Muscle of leg (tissue), 11 donors: ENCODE measurements around the gene EYA4. TPM values are rescaled to one million over a fixed set of nuclear protein-coding genes. Genes with fewer than 3 reads are reported as not detected.
A peak's percentile ranks its signal among the peaks of the same experiment; 100 is the strongest.

ENCODE experiments used
- DNase-seq: peaks from one replicate; pipeline ENCODE4 v3.0.0; 2013
- H3K27ac ChIP-seq: one replicate; pipeline ENCODE4 v1.5.1; 2013; ENCODE audit warnings: mild to moderate bottlenecking, low read length, control low read depth
- H3K27me3 ChIP-seq: one replicate; pipeline ENCODE4 v1.6.1; 2013; ENCODE audit warnings: low read length; ENCODE audit not compliant: control insufficient read depth, insufficient read depth
- H3K36me3 ChIP-seq: one replicate; pipeline ENCODE4 v1.6.1; 2013; ENCODE audit warnings: low read length; ENCODE audit not compliant: control insufficient read depth, insufficient read depth
- H3K4me1 ChIP-seq: one replicate; pipeline ENCODE4 v1.6.1; 2013; ENCODE audit warnings: low read length; ENCODE audit not compliant: control insufficient read depth, insufficient read depth
- H3K4me3 ChIP-seq: one replicate; pipeline ENCODE4 v1.5.1; 2013; ENCODE audit warnings: low read length, control low read depth
- H3K9me3 ChIP-seq: replicated peaks from 2 replicates; pipeline ENCODE4 v1.6.1; 2013; ENCODE audit warnings: low read depth, low read length; ENCODE audit not compliant: control insufficient read depth
- WGBS: methylation state at CpG from one replicate; pipeline ENCODE4 v1.1.5; 2013; ENCODE audit warnings: missing lambda C conversion rate; ENCODE audit not compliant: insufficient coverage; 5-methylcytosine and 5-hydroxymethylcytosine counted together
- polyA plus RNA-seq, 8 donors: library from polyadenylated mRNA; unstranded; fragments of 120-200 nt; gene quantifications; one replicate each; pipeline versions ENCODE4 v1.2.1 to v1.2.3, GENCODE V29; 2013; ENCODE audit warnings: inconsistent platforms in 1 of 8, low replicate concordance in 1 of 8; ENCODE audit not compliant: insufficient read length in 8 of 8, insufficient read depth in 1 of 8
- total RNA-seq: library from RNA; stranded (reverse); fragments of 120-200 nt; gene quantifications from one replicate; pipeline ENCODE4 v1.2.4, GENCODE V29; 2013

Gene EYA4
- total and polyA plus RNA-seq, 9 donors, result 16.3 to 28.8 (median 20.9) TPM

- H3K4me3 ChIP-seq, result no peak overlapping the region
- no peak for DNase-seq
- no peak overlapping the region for H3K27ac ChIP-seq
- H3K36me3 ChIP-seq, result no peaks in the 10 kb centered on the region
- H3K27me3 ChIP-seq, result no peaks in the 10 kb centered on the region
- no peaks in the 10 kb centered on the region for H3K4me1 ChIP-seq
- no peaks in the 10 kb centered on the region for H3K9me3 ChIP-seq
Observed at GRCh38 chr6:133447924-133448323, 206.8 kb downstream of the EYA4 start.

DNA sequence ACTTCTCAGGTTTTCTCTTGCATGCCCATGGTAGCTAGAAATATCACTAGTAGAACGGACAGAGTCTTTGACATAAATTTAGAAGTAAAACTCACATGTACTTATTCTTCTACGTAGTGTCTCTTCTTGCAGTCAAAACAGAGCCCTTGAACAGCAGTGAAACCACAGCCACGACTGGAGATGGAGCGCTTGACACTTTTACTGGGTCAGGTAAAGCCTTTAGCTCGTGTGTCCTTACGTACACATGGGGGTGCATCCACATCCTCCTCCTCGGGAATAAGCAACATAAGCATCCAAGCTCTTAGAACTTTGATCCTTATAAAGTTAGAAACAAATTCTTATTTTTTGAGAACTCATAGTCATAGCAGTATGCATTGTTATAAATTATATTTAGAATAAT, 215.3 kb downstream of the EYA4 start:
- WGBS, result 44% methylated on average over 3 of the region's 7 CpGs
- DNase-seq, result no peak
- Histone ChIP-seq H3K27me3 (no peaks in the 10 kb centered on the region), H3K36me3 (no peaks in the 10 kb centered on the region), H3K9me3 (no peaks in the 10 kb centered on the region), H3K27ac (no peak overlapping the region), H3K4me3 (no peak overlapping the region), H3K4me1 (no peaks in the 10 kb centered on the region)

DNA sequence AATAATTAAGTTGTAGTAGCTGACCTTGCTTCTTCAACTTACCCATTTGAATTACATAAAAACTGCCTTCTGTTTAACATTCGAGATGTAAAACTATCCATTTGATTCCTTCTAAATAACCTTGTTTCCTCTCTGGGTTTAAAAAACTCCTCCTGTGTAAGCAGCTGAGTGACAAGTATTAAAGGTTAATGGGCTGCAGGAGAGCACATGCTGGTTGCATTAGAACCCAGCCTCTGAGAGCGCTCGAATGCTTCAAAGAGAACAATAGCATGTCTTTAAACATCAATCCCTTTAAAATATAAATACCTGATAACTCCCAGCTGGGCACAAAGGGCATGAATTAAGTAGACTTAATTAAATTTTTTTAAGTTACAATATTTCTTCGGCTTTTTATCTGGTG, 215.8 kb downstream of the EYA4 start:
- WGBS, result no CpG with 5 or more reads among the region's 4 CpGs
- H3K4me1 ChIP-seq, result no peaks in the 10 kb centered on the region
- H3K27me3 ChIP-seq, result no peaks in the 10 kb centered on the region
- DNase-seq, result no peak
- H3K36me3 ChIP-seq, result no peaks in the 10 kb centered on the region
- no peak overlapping the region for H3K4me3 ChIP-seq
- no peaks in the 10 kb centered on the region for H3K9me3 ChIP-seq
- H3K27ac ChIP-seq, result no peak overlapping the region

GRCh38 chr6:133460101-133460500, 218.9 kb downstream of the EYA4 start:
- Histone ChIP-seq H3K27ac (no peak overlapping the region), H3K36me3 (no peaks in the 10 kb centered on the region), H3K4me3 (no peak overlapping the region), H3K4me1 (no peaks in the 10 kb centered on the region), H3K27me3 (no peaks in the 10 kb centered on the region), H3K9me3 (no peaks in the 10 kb centered on the region)
- no CpG with 5 or more reads among the region's 2 CpGs for WGBS
- peak; percentile 77 for DNase-seq

- DNase-seq, result no peak
- peaks cover 4% of the 10 kb centered on the region for H3K36me3 ChIP-seq
- no CpG with 5 or more reads among the region's 1 CpG for WGBS
- no peak overlapping the region for H3K4me3 ChIP-seq
- H3K9me3 ChIP-seq, result no peaks in the 10 kb centered on the region
- no peaks in the 10 kb centered on the region for H3K4me1 ChIP-seq
- no peak overlapping the region for H3K27ac ChIP-seq
- no peaks in the 10 kb centered on the region for H3K27me3 ChIP-seq
Observed at GRCh38 chr6:133463790-133464189, 222.6 kb downstream of the EYA4 start.

DNA sequence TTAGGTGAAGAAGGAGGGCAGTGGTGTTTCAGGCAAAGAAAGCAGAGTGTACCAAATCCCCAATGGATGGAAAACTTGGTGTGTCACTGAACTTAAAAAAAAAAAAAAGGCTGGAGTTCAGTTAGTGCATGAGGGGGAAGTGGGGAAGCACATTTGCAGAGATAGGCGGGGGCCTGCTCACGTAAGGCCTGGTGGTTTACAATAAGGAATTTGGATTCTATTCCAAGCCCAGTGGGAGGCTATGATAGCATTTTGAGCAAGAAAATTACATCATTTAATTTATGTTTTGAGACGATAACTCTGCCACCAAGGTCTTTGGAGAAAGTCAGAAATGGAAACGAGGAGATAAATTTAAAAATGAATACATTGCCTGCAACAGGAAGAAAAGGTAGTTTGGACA, 225.5 kb downstream of the EYA4 start:
- 61% methylated on average over 3 of the region's 4 CpGs for WGBS
- Histone ChIP-seq H3K36me3 (peaks cover 4% of the 10 kb centered on the region), H3K4me1 (no peaks in the 10 kb centered on the region), H3K9me3 (no peaks in the 10 kb centered on the region), H3K4me3 (no peak overlapping the region), H3K27ac (no peak overlapping the region), H3K27me3 (no peaks in the 10 kb centered on the region)
- DNase-seq, result no peak

- Histone ChIP-seq H3K4me1 (no peaks in the 10 kb centered on the region), H3K9me3 (no peaks in the 10 kb centered on the region), H3K27ac (no peak overlapping the region), H3K36me3 (peaks cover 4% of the 10 kb centered on the region), H3K27me3 (no peaks in the 10 kb centered on the region), H3K4me3 (no peak overlapping the region)
- no peak for DNase-seq
Observed at GRCh38 chr6:133467231-133467981, 226.2 kb downstream of the EYA4 start.

- H3K4me1 ChIP-seq, result no peaks in the 10 kb centered on the region
- no peaks in the 10 kb centered on the region for H3K9me3 ChIP-seq
- peaks cover 4% of the 10 kb centered on the region for H3K36me3 ChIP-seq
- no peak overlapping the region for H3K4me3 ChIP-seq
- no peak for DNase-seq
- WGBS, result no CpG with 5 or more reads among the region's 2 CpGs
- no peaks in the 10 kb centered on the region for H3K27me3 ChIP-seq
- H3K27ac ChIP-seq, result no peak overlapping the region
Observed at GRCh38 chr6:133467982-133468380, 226.8 kb downstream of the EYA4 start.

DNA sequence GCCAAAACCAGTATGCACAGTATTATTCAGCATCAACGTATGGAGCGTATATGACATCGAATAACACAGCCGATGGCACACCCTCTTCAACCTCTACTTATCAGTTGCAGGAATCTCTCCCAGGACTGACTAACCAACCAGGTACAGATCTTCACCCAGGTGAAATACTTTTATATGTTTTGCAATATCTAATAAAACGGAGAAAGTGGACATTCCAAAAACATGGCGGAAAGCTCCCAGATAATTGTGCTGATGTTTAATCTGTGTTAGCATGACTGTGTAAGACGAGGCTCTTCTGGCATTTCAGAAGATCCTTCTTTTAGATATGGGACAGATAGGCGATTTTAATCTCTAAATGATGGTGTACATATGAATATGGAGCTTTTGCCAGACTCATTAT, 227.4 kb downstream of the EYA4 start:
- Histone ChIP-seq H3K9me3 (no peaks in the 10 kb centered on the region), H3K4me1 (no peaks in the 10 kb centered on the region), H3K27ac (no peak overlapping the region), H3K27me3 (no peaks in the 10 kb centered on the region), H3K36me3 (peaks cover 5% of the 10 kb centered on the region), H3K4me3 (no peak overlapping the region)
- WGBS, result 89% methylated on average over 4 of the region's 8 CpGs
- no peak for DNase-seq

- Histone ChIP-seq H3K9me3 (no peaks in the 10 kb centered on the region), H3K4me1 (no peaks in the 10 kb centered on the region), H3K27me3 (no peaks in the 10 kb centered on the region), H3K4me3 (no peak overlapping the region), H3K36me3 (peaks cover 8% of the 10 kb centered on the region), H3K27ac (no peak overlapping the region)
- WGBS, result no CpG with 5 or more reads among the region's 2 CpGs
- DNase-seq, result no peak
Observed at GRCh38 chr6:133474516-133474915, 233.4 kb downstream of the EYA4 start.

GRCh38 chr6:133478673-133479072, 237.5 kb downstream of the EYA4 start:
- no CpG with 5 or more reads among the region's 2 CpGs for WGBS
- Histone ChIP-seq H3K4me3 (no peak overlapping the region), H3K4me1 (no peaks in the 10 kb centered on the region)

More at GRCh38 chr6:133478673-133479072, 237.5 kb downstream of the EYA4 start:
- DNase-seq, result no peak
- no peak overlapping the region for H3K27ac ChIP-seq
- peaks cover 11% of the 10 kb centered on the region for H3K36me3 ChIP-seq
- H3K27me3 ChIP-seq, result no peaks in the 10 kb centered on the region
- no peaks in the 10 kb centered on the region for H3K9me3 ChIP-seq
